Astrocyte (in vitro differentiated cells and primary cell): ENCODE measurements around the gene SFXN3.

Experiments
- CTCF ChIP-seq: IDR thresholded peaks from 2 replicates; pipeline ENCODE4 v1.5.1; 2011; ENCODE audit warnings: low read depth, mild to moderate bottlenecking, inconsistent platforms, low read length, moderate library complexity; ENCODE audit not compliant: insufficient read depth
- EZH2 ChIP-seq: IDR thresholded peaks from 2 replicates; pipeline ENCODE4 v1.6.1; 2012; ENCODE audit warnings: mild to moderate bottlenecking, low read length, inconsistent platforms; ENCODE audit not compliant: insufficient read depth

GRCh38 chr10:100993986-100994708 is 36.9 kb upstream of the SFXN3 start:
- TF ChIP-seq CTCF = peak; percentile 59
- TF ChIP-seq EZH2 = no peak
